PC-9 (cell line): ENCODE data around the gene RINL. TPM values are rescaled to one million over a fixed set of nuclear protein-coding genes. Genes with fewer than 3 reads are reported as not detected.

Source experiments
- BruUV-seq: library from RNA; stranded (reverse); fragments of 400-500 nt; replicated peaks from 2 replicates; lab custom pipeline; 2021; lab: Mats Ljungman, UMichigan
- CTCF ChIA-PET: fragments of 300-600 bp; sonication (Branson Sonifier 250); formaldehyde crosslinking; loops from one replicate; lab custom pipeline; 2022; ENCODE audit warnings: antibody characterized with exemption; lab: Charles Lee
- POLR2A ChIA-PET: fragments of 300-600 bp; sonication (Branson Sonifier 250); formaldehyde crosslinking; loops from one replicate; lab custom pipeline; 2022; ENCODE audit warnings: antibody characterized with exemption; ENCODE audit not compliant: unreplicated experiment; lab: Charles Lee
- DNase-seq, 2 experiments: peaks; one replicate each; pipeline versions ENCODE4 v3.0.0 to v3.0.0-alpha.2; 2015 to 2022; ENCODE audit warnings: mixed read lengths in 1 of 2
- H2AFZ ChIP-seq: fragments of 200-600 bp; sonication (generic); 2 replicates; pipeline ENCODE4 v1.8.1; 2017; ENCODE audit warnings: antibody characterized with exemption
- H3F3A ChIP-seq: fragments of 200-600 bp; sonication (generic); 2 replicates; pipeline ENCODE4 v1.8.1; 2017; ENCODE audit warnings: antibody characterized with exemption, mild to moderate bottlenecking, low read depth; ENCODE audit not compliant: insufficient read depth
- H3K27ac ChIP-seq: fragments of 200-600 bp; sonication (generic); 2 replicates; pipeline ENCODE4 v1.6.1; 2016; ENCODE audit warnings: mixed run types
- H3K27me3 ChIP-seq: fragments of 200-600 bp; sonication (generic); 2 replicates; pipeline ENCODE4 v1.6.1; 2016; ENCODE audit warnings: low read depth, mixed run types; ENCODE audit not compliant: insufficient read depth
- H3K36me3 ChIP-seq: fragments of 200-600 bp; sonication (generic); 2 replicates; pipeline ENCODE4 v1.6.1; 2016; ENCODE audit warnings: low read depth, mixed run types
- H3K4me1 ChIP-seq: fragments of 200-600 bp; sonication (generic); replicated peaks from 2 replicates; pipeline ENCODE4 v1.6.1; 2016; ENCODE audit warnings: mixed run types; ENCODE audit not compliant: insufficient read depth
- H3K4me2 ChIP-seq: fragments of 200-600 bp; sonication (generic); 2 replicates; pipeline ENCODE4 v1.6.1; 2017; ENCODE audit warnings: mixed run types
- H3K4me3 ChIP-seq: fragments of 200-600 bp; sonication (generic); 2 replicates; pipeline ENCODE4 v1.6.1; 2016; ENCODE audit warnings: mixed run types
- H3K79me2 ChIP-seq: fragments of 200-600 bp; sonication (generic); 2 replicates; pipeline ENCODE4 v1.6.1; 2017; ENCODE audit warnings: low read depth, mixed run types
- H3K9me2 ChIP-seq: fragments of 200-600 bp; sonication (generic); 2 replicates; pipeline ENCODE4 v1.8.1; 2017; ENCODE audit warnings: mild to moderate bottlenecking; ENCODE audit not compliant: insufficient read depth
- H3K9me3 ChIP-seq: fragments of 200-600 bp; sonication (generic); 2 replicates; pipeline ENCODE4 v1.8.1; 2016; ENCODE audit warnings: low read depth; ENCODE audit not compliant: insufficient read depth
- H4K20me1 ChIP-seq: fragments of 200-600 bp; sonication (generic); 2 replicates; pipeline ENCODE4 v1.8.1; 2017; ENCODE audit not compliant: insufficient read depth
- EZH2 ChIP-seq: fragments of 200-600 bp; sonication (generic); IDR thresholded peaks from 2 replicates; pipeline ENCODE4 v1.8.0; 2017; ENCODE audit warnings: antibody characterized with exemption, low read depth
- intact Hi-C: fragments of 100-400 bp; cut with micrococcal nuclease; formaldehyde crosslinking; loops from one replicate; pipeline ENCODE4 v1.10.0; 2022; ENCODE audit not compliant: unreplicated experiment
- total RNA-seq: library from RNA; stranded (reverse); gene quantifications from 2 replicates; pipeline ENCODE4 v1.2.3, GENCODE V29; 2021
- TF ChIP-seq, protein P1 (sequence below): fragments of 200-600 bp; sonication (generic); conservative IDR thresholded peaks from 2 replicates; pipeline ENCODE4 v1.6.1; 2017; ENCODE audit warnings: mixed run types, antibody characterized with exemption, mild to moderate bottlenecking, moderate library complexity

The RINL gene
- total RNA-seq, 1 experiment from 2014 or later = 10.3 TPM

DNA sequence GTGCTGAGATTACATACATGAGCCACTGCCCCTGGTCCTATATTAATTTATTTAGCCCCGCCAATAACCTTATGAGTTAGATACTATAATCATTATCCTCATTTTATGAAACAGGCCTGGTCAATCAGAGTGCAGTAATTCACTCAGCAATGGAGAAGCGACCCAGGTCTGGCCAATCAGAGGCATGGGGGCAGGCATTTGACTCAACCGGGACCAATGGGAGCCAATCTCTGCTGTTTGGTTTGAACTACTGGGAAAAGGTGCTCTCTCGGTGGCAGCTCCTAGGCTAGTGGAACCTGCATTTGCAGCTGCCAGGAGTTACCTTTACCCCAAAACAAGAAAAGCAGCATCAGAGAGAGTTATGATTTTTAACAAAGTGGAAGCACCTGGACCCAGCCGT lies 14.8 kb upstream of the RINL start:
- H3F3A ChIP-seq = peaks cover 6% of the 10 kb centered on the region
- CTCF ChIA-PET = no interaction called here
- no peaks in the 10 kb centered on the region for H3K9me2 ChIP-seq
- no peaks in the 10 kb centered on the region for H3K79me2 ChIP-seq
- no peaks in the 10 kb centered on the region for H3K36me3 ChIP-seq
- H3K4me2 ChIP-seq = no peak overlapping the region
- BruUV-seq = no TSS peak
- TF ChIP-seq, protein P1, sequence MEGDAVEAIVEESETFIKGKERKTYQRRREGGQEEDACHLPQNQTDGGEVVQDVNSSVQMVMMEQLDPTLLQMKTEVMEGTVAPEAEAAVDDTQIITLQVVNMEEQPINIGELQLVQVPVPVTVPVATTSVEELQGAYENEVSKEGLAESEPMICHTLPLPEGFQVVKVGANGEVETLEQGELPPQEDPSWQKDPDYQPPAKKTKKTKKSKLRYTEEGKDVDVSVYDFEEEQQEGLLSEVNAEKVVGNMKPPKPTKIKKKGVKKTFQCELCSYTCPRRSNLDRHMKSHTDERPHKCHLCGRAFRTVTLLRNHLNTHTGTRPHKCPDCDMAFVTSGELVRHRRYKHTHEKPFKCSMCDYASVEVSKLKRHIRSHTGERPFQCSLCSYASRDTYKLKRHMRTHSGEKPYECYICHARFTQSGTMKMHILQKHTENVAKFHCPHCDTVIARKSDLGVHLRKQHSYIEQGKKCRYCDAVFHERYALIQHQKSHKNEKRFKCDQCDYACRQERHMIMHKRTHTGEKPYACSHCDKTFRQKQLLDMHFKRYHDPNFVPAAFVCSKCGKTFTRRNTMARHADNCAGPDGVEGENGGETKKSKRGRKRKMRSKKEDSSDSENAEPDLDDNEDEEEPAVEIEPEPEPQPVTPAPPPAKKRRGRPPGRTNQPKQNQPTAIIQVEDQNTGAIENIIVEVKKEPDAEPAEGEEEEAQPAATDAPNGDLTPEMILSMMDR = no peak
- TF ChIP-seq EZH2 = no peak
- no peaks in the 10 kb centered on the region for H4K20me1 ChIP-seq
- H3K4me3 ChIP-seq = no peak overlapping the region
- intact Hi-C loops = no loop called here
- H3K4me1 ChIP-seq = no peaks in the 10 kb centered on the region
- no peaks in the 10 kb centered on the region for H3K9me3 ChIP-seq
- no peak for DNase-seq
- no peaks in the 10 kb centered on the region for H3K27me3 ChIP-seq
- H3K27ac ChIP-seq = no peak overlapping the region
- H2AFZ ChIP-seq = no peak overlapping the region
- POLR2A ChIA-PET = no interaction called here

DNA sequence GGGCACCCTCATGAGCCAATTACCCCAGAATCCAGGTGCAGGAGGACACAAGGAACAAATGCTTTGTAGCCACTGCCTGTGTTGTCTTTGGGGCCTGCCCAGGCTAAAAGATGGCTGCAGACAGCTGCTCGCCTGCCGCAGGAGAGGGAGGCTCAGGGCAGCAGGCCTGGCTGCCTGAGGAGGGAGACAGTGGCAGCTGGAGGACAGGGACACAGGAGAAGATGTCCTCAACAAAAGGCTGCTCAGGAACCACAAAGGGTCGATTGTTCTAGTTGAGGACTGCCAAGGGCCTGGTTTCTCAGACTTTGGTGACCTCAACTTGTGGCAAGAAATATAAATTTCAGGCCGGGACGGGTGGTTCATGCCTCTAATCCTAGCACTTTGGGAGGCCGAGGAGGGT lies 13.7 kb upstream of the RINL start:
- Histone ChIP-seq H3F3A (peaks cover 8% of the 10 kb centered on the region), H2AFZ (no peak overlapping the region), H3K4me3 (no peak overlapping the region), H3K9me2 (no peaks in the 10 kb centered on the region), H4K20me1 (no peaks in the 10 kb centered on the region), H3K27ac (no peak overlapping the region), H3K27me3 (no peaks in the 10 kb centered on the region), H3K36me3 (no peaks in the 10 kb centered on the region), H3K79me2 (no peaks in the 10 kb centered on the region), H3K4me1 (no peaks in the 10 kb centered on the region), H3K4me2 (no peak overlapping the region), H3K9me3 (no peaks in the 10 kb centered on the region)
- ChIA-PET CTCF (no interaction called here), POLR2A (no interaction called here)
- BruUV-seq = no TSS peak
- TF ChIP-seq EZH2 = no peak
- TF ChIP-seq, protein P1 = no peak
- intact Hi-C loops = no loop called here
- no peak for DNase-seq

DNA sequence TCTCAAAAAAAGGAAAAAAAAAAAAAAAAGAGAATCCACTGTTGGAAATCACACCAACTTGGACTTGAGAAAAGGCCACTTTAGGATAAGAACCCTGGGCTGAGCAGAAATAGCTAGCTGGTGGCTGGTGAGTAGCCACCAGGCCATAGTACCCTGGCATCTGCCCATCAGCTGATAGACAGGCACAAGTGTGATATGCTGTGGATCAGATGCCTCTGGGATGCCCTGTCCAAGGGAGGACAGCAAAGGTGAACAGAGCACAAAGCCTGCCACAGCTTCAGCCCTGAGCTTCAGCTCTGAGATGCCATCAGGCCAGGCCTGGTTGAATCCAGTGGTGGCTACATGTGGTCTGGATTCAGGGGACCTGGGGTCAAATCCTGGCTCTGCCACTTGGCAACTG lies 12.6 kb upstream of the RINL start:
- no TSS peak for BruUV-seq
- Histone ChIP-seq H3K4me3 (no peak overlapping the region), H3K4me1 (no peaks in the 10 kb centered on the region), H2AFZ (no peak overlapping the region), H3F3A (peaks cover 8% of the 10 kb centered on the region), H4K20me1 (no peaks in the 10 kb centered on the region), H3K79me2 (no peaks in the 10 kb centered on the region), H3K9me2 (no peaks in the 10 kb centered on the region), H3K36me3 (no peaks in the 10 kb centered on the region), H3K27ac (no peak overlapping the region), H3K27me3 (no peaks in the 10 kb centered on the region), H3K4me2 (no peak overlapping the region), H3K9me3 (no peaks in the 10 kb centered on the region)
- ChIA-PET POLR2A (no interaction called here), CTCF (interaction anchor here (0.6 kb wide), 1 partner anchor 38 kb away, joined by 9 read pairs; no protein-coding TSS in a partner anchor)
- intact Hi-C loops = no loop called here
- DNase-seq = no peak
- TF ChIP-seq, protein P1 = no peak
- no peak for TF ChIP-seq EZH2
